ENCODE measurements around the gene NFASC.

- TF ChIP-seq EZH2phosphoT487 (IDR thresholded peaks at IDR 0.05; ENCODE audit: insufficient read depth, low read depth) (no peak), EZH2 (IDR thresholded peaks at IDR 0.05; ENCODE audit: insufficient read depth, poor library complexity, severe bottlenecking) (no peak)
Measured at GRCh38 chr1:204975568-204976235, 105.0 kb downstream of the NFASC start.

Measured in GM23248 (cell line).